IMR-90 (cell line): ENCODE results near the gene SIRT2. TPM values are rescaled to one million over a fixed set of nuclear protein-coding genes. Genes with fewer than 3 reads are reported as not detected.
A peak's percentile ranks its signal among the peaks of the same experiment; 100 is the strongest.

Experiments used
- ATAC-seq: fragments of 200-7000 bp; cut with Tn5 transposase; 2 replicates; pipeline ENCODE4 v1.9.1; 2020; ENCODE audit warnings: low read depth, mild to moderate bottlenecking, moderate library complexity
- BruUV-seq: library from RNA; stranded (reverse); fragments of 400-500 nt; replicated peaks from 2 replicates; lab custom pipeline; 2021; lab: Mats Ljungman, UMichigan
- CTCF ChIA-PET: fragments of 300-600 bp; formaldehyde crosslinking; extraction: SDS; loops from one replicate; lab custom pipeline; 2021; ENCODE audit warnings: antibody characterized with exemption; lab: Yijun Ruan, JAX
- POLR2A ChIA-PET: fragments of 300-600 bp; sonication (Branson Sonifier 250); formaldehyde crosslinking; loops from one replicate; lab custom pipeline; 2022; ENCODE audit warnings: antibody characterized with exemption; ENCODE audit not compliant: unreplicated experiment; lab: Charles Lee
- DNase-seq: peaks from one replicate; pipeline ENCODE4 v3.0.0; 2013
- H2AFZ ChIP-seq: replicated peaks from 2 replicates; pipeline ENCODE3; 2013; ENCODE audit warnings: low read length, mild to moderate bottlenecking; ENCODE audit not compliant: poor library complexity
- H2AK5ac ChIP-seq: 2 replicates; pipeline ENCODE4 v1.6.1; 2013; ENCODE audit warnings: low read depth, low read length, inconsistent platforms
- H2AK9ac ChIP-seq: replicated peaks from 2 replicates; pipeline ENCODE3; 2013; ENCODE audit warnings: mild to moderate bottlenecking, low read depth, low read length, moderate library complexity; ENCODE audit not compliant: poor library complexity
- H2BK120ac ChIP-seq: 2 replicates; pipeline ENCODE4 v1.6.1; 2013; ENCODE audit warnings: low read depth, low read length, inconsistent platforms
- H2BK15ac ChIP-seq: 3 replicates; pipeline ENCODE4 v1.6.1; 2013; ENCODE audit warnings: low read depth, low read length, inconsistent platforms
- H2BK20ac ChIP-seq: 2 replicates; pipeline ENCODE4 v1.6.1; 2013; ENCODE audit warnings: low read depth, mild to moderate bottlenecking, inconsistent platforms, low read length, moderate library complexity
- H2BK5ac ChIP-seq: 2 replicates; pipeline ENCODE4 v1.6.1; 2013; ENCODE audit warnings: mild to moderate bottlenecking, low read depth, low read length, inconsistent platforms; ENCODE audit not compliant: poor library complexity, severe bottlenecking
- H3K14ac ChIP-seq: replicated peaks from 2 replicates; pipeline ENCODE4 v1.6.1; 2013; ENCODE audit warnings: low read depth, low read length, inconsistent platforms
- H3K18ac ChIP-seq: 2 replicates; pipeline ENCODE4 v1.6.1; 2013; ENCODE audit warnings: low read depth, low read length, control low read depth
- H3K23ac ChIP-seq: 2 replicates; pipeline ENCODE4 v1.6.1; 2013; ENCODE audit warnings: low read depth, low read length, inconsistent platforms
- H3K27ac ChIP-seq: 2 replicates; pipeline ENCODE4 v1.5.1; 2013; ENCODE audit warnings: mild to moderate bottlenecking, control low read depth, low read length; ENCODE audit not compliant: insufficient read depth
- H3K27me3 ChIP-seq: 2 replicates; pipeline ENCODE4 v1.6.1; 2013; ENCODE audit warnings: low read length; ENCODE audit not compliant: control insufficient read depth, insufficient read depth
- H3K36me3 ChIP-seq: 2 replicates; pipeline ENCODE4 v1.6.1; 2013; ENCODE audit warnings: low read length, mixed read lengths; ENCODE audit not compliant: control insufficient read depth, insufficient read depth
- H3K4ac ChIP-seq: 2 replicates; pipeline ENCODE4 v1.6.1; 2013; ENCODE audit warnings: low read depth, low read length, inconsistent platforms
- H3K4me1 ChIP-seq: 2 replicates; pipeline ENCODE4 v1.6.1; 2013; ENCODE audit warnings: low read length, mixed read lengths; ENCODE audit not compliant: control insufficient read depth, insufficient read depth
- H3K4me2 ChIP-seq: 2 replicates; pipeline ENCODE4 v1.6.1; 2013; ENCODE audit warnings: low read depth, mild to moderate bottlenecking, control low read depth, low read length, moderate library complexity
- H3K4me3 ChIP-seq: 2 replicates; pipeline ENCODE4 v1.5.1; 2013; ENCODE audit warnings: low read depth, mild to moderate bottlenecking, control low read depth, low read length, moderate library complexity; ENCODE audit not compliant: insufficient read depth
- H3K56ac ChIP-seq: 2 replicates; pipeline ENCODE4 v1.6.1; 2013; ENCODE audit warnings: low read length, inconsistent platforms; ENCODE audit not compliant: insufficient read depth; ENCODE audit errors: extremely low read depth
- H3K79me1 ChIP-seq, 2 experiments: 2 replicates each; pipeline ENCODE4 v1.6.1; 2013; ENCODE audit warnings: low read length in 2 of 2, inconsistent platforms in 1 of 2, low read depth in 1 of 2
- H3K9ac ChIP-seq: 2 replicates; pipeline ENCODE4 v1.6.1; 2013; ENCODE audit warnings: low read depth, low read length, control low read depth
- H3K9me1 ChIP-seq: 2 replicates; pipeline ENCODE4 v1.6.1; 2013; ENCODE audit warnings: low read length, inconsistent platforms; ENCODE audit not compliant: insufficient read depth
- H3K9me3 ChIP-seq: 2 replicates; pipeline ENCODE4 v1.6.1; 2013; ENCODE audit warnings: low read length; ENCODE audit not compliant: control insufficient read depth, insufficient read depth
- H4K20me1 ChIP-seq: 2 replicates; pipeline ENCODE4 v1.6.1; 2013; ENCODE audit warnings: low read length, inconsistent platforms; ENCODE audit not compliant: insufficient read depth
- H4K5ac ChIP-seq: 2 replicates; pipeline ENCODE4 v1.6.1; 2013; ENCODE audit warnings: mild to moderate bottlenecking, low read depth, low read length, control low read depth
- H4K8ac ChIP-seq, 2 experiments: 2 replicates each; pipeline ENCODE4 v1.6.1; 2013; ENCODE audit warnings: low read depth in 2 of 2, low read length in 2 of 2, control low read depth in 1 of 2, inconsistent platforms in 1 of 2
- H4K91ac ChIP-seq: 2 replicates; pipeline ENCODE4 v1.6.1; 2013; ENCODE audit warnings: low read depth, low read length, inconsistent platforms; ENCODE audit not compliant: insufficient read depth
- BHLHE40 ChIP-seq: fragments of 150-350 bp; IDR thresholded peaks from 2 replicates; pipeline ENCODE4 v1.6.1; 2016; ENCODE audit warnings: mild to moderate bottlenecking, low read depth, low read length
- ELK1 ChIP-seq: fragments of 150-350 bp; IDR thresholded peaks from 2 replicates; pipeline ENCODE4 v1.6.1; 2016; ENCODE audit warnings: low read depth, mild to moderate bottlenecking, low read length, moderate library complexity, borderline replicate concordance
- POLR2A ChIP-seq: IDR thresholded peaks from 2 replicates; pipeline ENCODE4 v1.6.1; 2012; ENCODE audit warnings: mild to moderate bottlenecking, low read depth, low read length
- WGBS, 2 experiments: methylation state at CpG; one replicate each; pipeline versions ENCODE4 v1.1.5 to v1.1.7; 2013; ENCODE audit warnings: missing lambda C conversion rate in 2 of 2; ENCODE audit not compliant: insufficient read length in 1 of 2; ENCODE audit errors: extremely low coverage in 2 of 2; 5-methylcytosine and 5-hydroxymethylcytosine counted together
- dilution Hi-C: fragments of 300-500 bp; cut with HindIII; formaldehyde crosslinking; loops from one replicate; pipeline ENCODE4 v1.14.3; 2018; ENCODE audit warnings: low sequenced_read_pairs; ENCODE audit not compliant: unreplicated experiment
- in situ Hi-C: fragments of 300-500 bp; cut with MboI; formaldehyde crosslinking; loops from 3 replicates; pipeline ENCODE4 v1.14.3; 2019; ENCODE audit warnings: low sequenced_read_pairs, inconsistent platforms, mixed read lengths
- intact Hi-C: fragments of 100-400 bp; cut with micrococcal nuclease; formaldehyde crosslinking; loops from 2 replicates; pipeline ENCODE4 v1.10.0; 2022
- polyA plus RNA-seq, 3 experiments: library from polyadenylated mRNA; depleted of rRNA; stranded (reverse); fragments of >200 nt; gene quantifications; 2 replicates each; pipeline ENCODE4 v1.2.3, GENCODE V29; 2012; ENCODE audit warnings: low replicate concordance in 1 of 3
- total RNA-seq: library from RNA; depleted of rRNA; stranded (reverse); fragments of >200 nt; gene quantifications from 2 replicates; pipeline ENCODE4 v1.2.3, GENCODE V29; 2012
- TF ChIP-seq, protein P1 (sequence below): fragments of 150-350 bp; IDR thresholded peaks from 2 replicates; pipeline ENCODE4 v1.6.1; 2017; ENCODE audit warnings: mild to moderate bottlenecking, antibody characterized with exemption, low read length, low read depth

Gene SIRT2
- total and polyA plus RNA-seq, 2 of the 4 experiments (the other 2 are of a cell fraction) = 43.0 to 50.0 TPM

GRCh38 chr19:38930776-38931520, 31.5 kb upstream of the SIRT2 start, which contains the start of gene MRPS12:
Gene MRPS12, plus strand, starts transcription at chr19:38930944. Its CDS starts 351 bp downstream, at chr19:38931295.
- WGBS, 2 experiments = 3% methylated on average over 15 of the region's 40 CpGs; no CpG with 5 or more reads in 1 of the 2 experiments
- peak; percentile 99 for DNase-seq
- TF ChIP-seq, protein P1, sequence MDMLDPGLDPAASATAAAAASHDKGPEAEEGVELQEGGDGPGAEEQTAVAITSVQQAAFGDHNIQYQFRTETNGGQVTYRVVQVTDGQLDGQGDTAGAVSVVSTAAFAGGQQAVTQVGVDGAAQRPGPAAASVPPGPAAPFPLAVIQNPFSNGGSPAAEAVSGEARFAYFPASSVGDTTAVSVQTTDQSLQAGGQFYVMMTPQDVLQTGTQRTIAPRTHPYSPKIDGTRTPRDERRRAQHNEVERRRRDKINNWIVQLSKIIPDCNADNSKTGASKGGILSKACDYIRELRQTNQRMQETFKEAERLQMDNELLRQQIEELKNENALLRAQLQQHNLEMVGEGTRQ = peak; percentile 74
- TF ChIP-seq ELK1 = no peak
- TF ChIP-seq POLR2A = peak; percentile 38
- no peak for TF ChIP-seq BHLHE40
- Histone ChIP-seq H3K4me1 (no peaks in the 10 kb centered on the region), H2BK5ac (peak within 1 kb of the TSS; percentile 94), H2BK20ac (peak within 1 kb of the TSS; percentile 14; the same call in 1 of the 2 replicates), H2AK9ac (peak within 1 kb of the TSS; percentile 92), H2BK120ac (peak within 1 kb of the TSS; percentile 77), H3K18ac (peak within 1 kb of the TSS; percentile 83), H3K79me1 (peaks cover 29 to 57% of the 10 kb centered on the region in 2 experiments; a peak in 3 of 4 replicates), H3K56ac (peak within 1 kb of the TSS; percentile 97), H4K20me1 (no peaks in the 10 kb centered on the region; the same call in 1 of the 2 replicates), H3K23ac (peak within 1 kb of the TSS; percentile 69), H3K36me3 (peaks cover 11% of the 10 kb centered on the region), H2AK5ac (peak within 1 kb of the TSS; percentile 81), H3K9me3 (no peaks in the 10 kb centered on the region), H3K4ac (peak within 1 kb of the TSS; percentile 94), H4K8ac (peak within 1 kb of the TSS; percentile 84 to 97), H2AFZ (peak within 1 kb of the TSS; percentile 99), H3K27ac (peak within 1 kb of the TSS; percentile 95), H4K91ac (peak within 1 kb of the TSS; percentile 95), H3K27me3 (no peaks in the 10 kb centered on the region), H3K14ac (peak within 1 kb of the TSS; percentile 93), H3K4me2 (peak within 1 kb of the TSS; percentile 94), H3K9ac (peak within 1 kb of the TSS; percentile 96), H3K4me3 (peak within 1 kb of the TSS; percentile 75), H2BK15ac (peak within 1 kb of the TSS; percentile 75; the same call in 1 of the 3 replicates), H3K9me1 (peaks cover 3% of the 10 kb centered on the region; the same call in 1 of the 2 replicates), H4K5ac (peak within 1 kb of the TSS; percentile 87)
- dilution Hi-C loops = no loop called here
- POLR2A ChIA-PET = no interaction called here
- ATAC-seq = peak; percentile 96
- CTCF ChIA-PET = interaction anchor here (0.5 to 1.6 kb wide), 14 partner anchors 9 to 530 kb away, joined by 3 to 9 read pairs (median 4); partner anchors contain the start of genes CCER2, FAM98C, NFKBIB and SIRT2
- in situ Hi-C loops = loop anchor here (25.0 kb wide), 1 partner anchor 519 kb away; the partner anchor contains the start of gene FAM98C
- BruUV-seq = no TSS peak
- intact Hi-C loops = loop anchor here (1.0 to 5.0 kb wide), 4 partner anchors 80 to 416 kb away; partner anchors contain the start of gene ACTN4
